ENCODE results near the gene EEF1B2. TPM values are rescaled to one million over a fixed set of nuclear protein-coding genes. Genes with fewer than 3 reads are reported as not detected.
"Not testable (repeated sequence)": the region's sequence is repeated elsewhere in the genome, so short reads cannot be mapped to it uniquely, and the experiment has no call there.

EEF1B2 gene
- total RNA-seq, 1 donor from 2014 or later, result 559 TPM

GRCh38 chr2:206164261-206164862, 4.7 kb downstream of the EEF1B2 start:
- DNase-seq (ENCODE audit: low spot score), result peak; percentile 50

- not testable (repeated sequence) for DNase-seq (ENCODE audit: low spot score)
These were observed 8.5 kb downstream of the EEF1B2 start for GRCh38 chr2:206168230-206168629.

GRCh38 chr2:206171624-206172397, 12.1 kb downstream of the EEF1B2 start:
- not testable (repeated sequence) for DNase-seq (ENCODE audit: low spot score)

GRCh38 chr2:206173147-206173546, 13.5 kb downstream of the EEF1B2 start:
- no peak for DNase-seq (ENCODE audit: low spot score)

- no peak for DNase-seq (ENCODE audit: low spot score)
These were observed 16.4 kb downstream of the EEF1B2 start for GRCh38 chr2:206176121-206176520.

GRCh38 chr2:206176901-206177300, 17.2 kb downstream of the EEF1B2 start:
- no peak for DNase-seq (ENCODE audit: low spot score)

- DNase-seq (ENCODE audit: low spot score), result not testable (repeated sequence)
These were observed 21.8 kb downstream of the EEF1B2 start for GRCh38 chr2:206181526-206181925.

GRCh38 chr2:206189691-206190090, 30.0 kb downstream of the EEF1B2 start:
- DNase-seq (ENCODE audit: low spot score), result no peak

GRCh38 chr2:206190111-206190510, 30.4 kb downstream of the EEF1B2 start:
- no peak for DNase-seq (ENCODE audit: low spot score)

GRCh38 chr2:206190689-206191088, 31.0 kb downstream of the EEF1B2 start:
- DNase-seq (ENCODE audit: low spot score), result no peak

GRCh38 chr2:206192157-206192556, 32.5 kb downstream of the EEF1B2 start:
- no peak for DNase-seq (ENCODE audit: low spot score)

- DNase-seq (ENCODE audit: low spot score), result no peak
These were observed 34.1 kb downstream of the EEF1B2 start for GRCh38 chr2:206193671-206194357.

- no peak for DNase-seq (ENCODE audit: low spot score)
These were observed 39.0 kb downstream of the EEF1B2 start for GRCh38 chr2:206198677-206199076.

- no peak for DNase-seq (ENCODE audit: low spot score)
These were observed 41.6 kb downstream of the EEF1B2 start for GRCh38 chr2:206201075-206201848.

- no peak for DNase-seq (ENCODE audit: low spot score)
These were observed 42.8 kb downstream of the EEF1B2 start for GRCh38 chr2:206202446-206202845.

- DNase-seq (ENCODE audit: low spot score), result no peak
These were observed 43.6 kb downstream of the EEF1B2 start for GRCh38 chr2:206203331-206203730.

- DNase-seq (ENCODE audit: low spot score), result no peak
These were observed 45.0 kb downstream of the EEF1B2 start for GRCh38 chr2:206204710-206205109.

- not testable (repeated sequence) for DNase-seq (ENCODE audit: low spot score)
These were observed 47.6 kb downstream of the EEF1B2 start for GRCh38 chr2:206207316-206207715.

- DNase-seq (ENCODE audit: low spot score), result no peak
These were observed 49.2 kb downstream of the EEF1B2 start for GRCh38 chr2:206208900-206209299.

- DNase-seq (ENCODE audit: low spot score), result no peak
These were observed 52.1 kb downstream of the EEF1B2 start for GRCh38 chr2:206211657-206212255.

Data from ureter (tissue), 1 donor.